ENCODE measurements around the gene MKNK1.

MKNK1 gene

DNA sequence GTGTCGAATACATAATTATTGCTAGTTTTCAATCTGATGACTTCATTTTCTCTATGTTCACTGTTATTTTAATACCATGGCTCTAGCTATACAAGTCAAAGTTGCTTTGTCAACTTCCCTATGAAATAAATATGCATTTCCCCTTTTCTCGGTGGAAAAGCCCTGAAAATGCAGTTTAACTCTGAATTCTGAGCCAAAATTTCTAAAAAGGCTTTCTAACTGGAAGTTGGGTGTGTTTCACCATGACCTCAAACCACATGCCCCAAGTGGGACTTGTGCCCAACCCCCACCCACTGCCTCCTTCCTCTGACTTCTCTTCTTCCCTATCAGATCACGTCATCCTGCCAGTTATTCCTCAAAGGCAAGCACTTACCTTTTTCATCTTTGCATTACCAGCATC is 8.9 kb downstream of the MKNK1 start:
- DNase-seq = no peak

DNA sequence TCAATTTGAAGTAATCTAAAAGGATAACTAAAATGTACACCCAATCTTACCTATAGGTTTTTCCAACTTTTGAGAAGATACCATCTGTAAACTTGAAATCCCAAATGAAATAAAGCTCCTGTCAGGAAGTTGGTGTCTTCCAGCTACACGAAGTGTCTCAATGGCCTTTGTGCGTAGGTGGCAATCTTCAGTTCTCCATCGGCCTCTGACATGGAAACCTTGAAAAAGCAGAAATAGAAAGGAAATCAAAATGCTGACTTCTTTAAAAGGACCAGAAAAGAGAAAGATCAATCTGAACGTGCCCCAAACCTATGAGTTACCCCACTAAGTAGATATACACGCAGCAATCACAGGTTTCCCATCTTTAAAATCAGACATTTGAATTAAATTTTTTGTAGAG is 10.0 kb downstream of the MKNK1 start:
- no peak for DNase-seq

DNA sequence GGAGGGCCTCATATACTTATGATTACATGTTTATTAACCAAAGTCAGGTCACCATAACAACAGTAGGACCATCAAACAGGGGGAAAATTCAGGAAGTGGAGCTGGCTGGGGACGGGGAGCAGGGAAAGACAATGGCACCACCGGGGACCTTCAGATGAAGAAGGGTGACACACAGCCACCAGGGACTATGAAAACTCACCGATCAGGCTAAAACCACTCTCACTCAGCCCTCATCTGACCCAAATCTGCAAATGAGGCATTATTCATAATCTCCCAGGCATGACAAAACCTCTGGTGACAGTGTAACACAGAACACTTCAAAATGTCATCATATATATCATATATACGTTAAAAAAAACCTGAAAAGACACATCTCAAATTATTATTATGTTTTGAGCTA is 11.2 kb downstream of the MKNK1 start:
- no peak for DNase-seq

DNA sequence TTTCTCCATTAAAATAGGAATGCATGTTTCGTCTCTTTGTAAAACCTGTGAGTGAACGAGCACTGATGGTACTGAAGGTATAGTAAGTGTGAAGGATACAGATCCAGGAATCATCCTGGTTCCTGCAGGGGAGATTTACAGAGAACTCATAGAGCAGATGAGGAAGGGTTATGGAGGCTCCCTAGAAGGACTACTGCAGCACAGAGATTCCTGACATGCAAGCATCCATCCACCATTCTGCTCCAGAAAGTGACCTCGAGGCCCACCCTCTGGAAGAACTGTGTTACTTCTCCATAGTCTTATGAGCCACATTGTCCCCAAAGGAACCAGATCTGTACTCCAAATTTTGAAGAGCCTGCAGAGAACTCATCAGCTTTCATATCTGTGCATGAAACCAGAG is 14.5 kb downstream of the MKNK1 start:
- DNase-seq = no peak

DNA sequence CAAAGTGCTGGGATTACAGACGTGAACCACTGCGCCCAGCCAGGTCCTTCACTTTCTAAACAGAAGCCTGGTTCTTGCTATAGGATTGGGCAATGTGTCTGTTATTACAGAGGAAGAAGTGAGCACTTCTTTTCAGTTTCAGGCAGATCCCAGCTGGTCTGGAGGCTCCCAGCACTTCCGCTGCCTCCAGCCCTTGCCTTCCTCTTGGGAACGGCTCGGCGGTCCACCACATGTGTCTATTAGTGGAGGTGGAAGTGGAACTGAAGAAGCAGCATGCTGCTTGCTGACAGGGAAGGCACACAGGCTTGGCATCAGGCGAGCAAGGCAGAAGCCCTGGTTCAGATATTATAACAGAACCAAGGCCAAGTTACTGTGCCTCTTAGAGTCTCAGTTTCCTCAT is 17.0 kb downstream of the MKNK1 start:
- DNase-seq = no peak

DNA sequence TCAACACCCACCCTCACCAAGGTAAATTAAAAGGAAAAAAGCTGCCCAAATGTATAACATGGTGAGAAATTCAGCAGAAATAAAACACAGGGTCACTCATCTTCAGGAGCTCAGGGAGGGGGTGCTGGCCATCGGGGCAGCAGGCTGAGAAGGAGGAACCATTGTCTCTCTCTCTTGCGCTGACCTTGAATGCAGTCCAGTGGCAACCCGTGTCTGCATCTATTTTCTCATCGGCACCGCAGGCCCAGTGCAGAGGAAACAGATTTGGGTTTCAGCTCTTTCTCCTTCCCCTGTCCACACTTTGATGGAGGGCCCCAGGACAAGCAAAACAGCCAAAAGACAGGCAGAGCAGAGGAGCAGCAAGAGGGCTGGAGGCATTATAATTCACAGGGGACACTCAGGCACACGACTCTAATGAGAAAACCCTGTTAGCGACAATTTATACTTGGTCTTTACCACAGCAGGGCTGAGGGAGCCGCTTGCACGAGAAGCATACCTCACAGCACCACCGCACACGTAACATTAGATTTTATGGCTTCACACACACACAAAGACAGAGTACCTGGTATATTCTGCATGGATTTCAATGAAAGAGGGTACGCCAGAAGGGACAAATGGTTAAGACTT is 18.6 kb downstream of the MKNK1 start:
- no peak for DNase-seq

DNA sequence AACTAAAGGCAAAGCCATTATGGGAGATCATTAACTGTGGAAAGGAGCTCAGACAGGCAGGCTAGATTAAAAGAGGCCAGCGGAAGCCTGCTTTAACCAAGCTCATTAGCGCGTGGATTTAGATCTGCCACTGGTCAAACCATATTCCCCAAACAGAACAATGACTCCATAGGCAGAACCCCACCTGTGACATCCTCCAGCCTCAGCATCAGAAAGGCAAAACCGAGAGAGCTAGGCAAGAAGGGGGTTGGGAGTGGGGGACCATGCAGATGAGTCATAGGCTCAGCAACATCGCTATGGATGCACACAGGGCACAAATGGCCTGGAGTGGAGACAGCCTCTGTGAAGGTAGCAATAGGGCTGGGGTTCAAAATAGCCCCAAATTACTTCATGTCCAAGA is 20.6 kb downstream of the MKNK1 start:
- no peak for DNase-seq

DNA sequence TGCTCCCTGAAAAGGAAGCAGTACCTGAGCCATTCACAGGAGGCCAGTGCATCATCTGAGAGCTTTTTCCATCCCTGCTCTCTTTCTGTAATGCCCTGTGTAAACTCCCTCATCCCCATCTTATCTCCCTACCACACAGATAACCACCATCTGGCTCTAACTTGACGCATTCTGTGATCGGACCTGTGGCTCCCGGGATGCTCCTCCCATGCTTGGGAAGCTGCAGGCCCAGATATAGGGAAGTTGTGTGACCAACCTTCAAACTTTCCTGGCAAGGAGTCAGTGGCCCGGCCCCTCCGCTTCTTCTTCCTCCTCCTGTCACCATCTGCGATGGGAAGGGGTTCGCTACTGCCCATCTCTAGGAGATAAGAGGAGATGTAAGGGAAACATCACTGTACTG is 21.1 kb downstream of the MKNK1 start:
- no peak for DNase-seq

DNA sequence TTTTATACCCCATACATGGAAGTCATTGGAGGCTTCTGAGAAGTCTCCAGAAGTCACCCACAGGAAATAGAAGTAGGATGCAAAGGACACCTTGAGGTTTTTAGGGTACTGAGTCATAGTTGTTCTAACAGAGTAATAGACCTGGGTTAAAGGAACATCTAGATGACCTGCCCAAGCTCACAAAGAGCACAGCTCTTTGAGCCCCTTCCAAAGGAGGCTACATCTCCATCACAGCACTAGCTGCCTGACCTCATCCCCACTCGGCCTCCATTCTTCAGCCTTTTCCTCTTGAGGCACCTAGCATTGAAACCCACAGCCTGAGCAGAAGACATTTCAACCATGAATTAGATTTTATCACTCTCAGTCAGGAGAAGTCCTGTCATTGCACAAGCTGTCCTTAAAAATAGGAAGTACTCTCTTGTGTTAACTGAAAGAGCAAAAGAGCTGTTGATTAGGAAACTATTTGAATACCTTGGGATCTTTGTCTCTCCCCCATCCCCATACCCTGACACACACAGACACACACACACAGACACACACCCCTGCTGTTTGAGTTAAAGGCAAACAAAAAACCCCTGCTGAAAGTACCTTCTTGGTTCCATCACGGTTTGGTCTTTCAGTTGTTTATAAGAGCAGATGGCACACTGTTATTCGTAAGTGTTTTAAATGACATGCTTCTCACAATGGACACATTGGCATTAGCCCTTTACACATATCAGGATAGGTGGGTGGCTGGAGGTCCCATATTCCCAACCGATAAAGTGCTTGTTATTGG is 22.2 kb downstream of the MKNK1 start:
- DNase-seq = no peak

DNA sequence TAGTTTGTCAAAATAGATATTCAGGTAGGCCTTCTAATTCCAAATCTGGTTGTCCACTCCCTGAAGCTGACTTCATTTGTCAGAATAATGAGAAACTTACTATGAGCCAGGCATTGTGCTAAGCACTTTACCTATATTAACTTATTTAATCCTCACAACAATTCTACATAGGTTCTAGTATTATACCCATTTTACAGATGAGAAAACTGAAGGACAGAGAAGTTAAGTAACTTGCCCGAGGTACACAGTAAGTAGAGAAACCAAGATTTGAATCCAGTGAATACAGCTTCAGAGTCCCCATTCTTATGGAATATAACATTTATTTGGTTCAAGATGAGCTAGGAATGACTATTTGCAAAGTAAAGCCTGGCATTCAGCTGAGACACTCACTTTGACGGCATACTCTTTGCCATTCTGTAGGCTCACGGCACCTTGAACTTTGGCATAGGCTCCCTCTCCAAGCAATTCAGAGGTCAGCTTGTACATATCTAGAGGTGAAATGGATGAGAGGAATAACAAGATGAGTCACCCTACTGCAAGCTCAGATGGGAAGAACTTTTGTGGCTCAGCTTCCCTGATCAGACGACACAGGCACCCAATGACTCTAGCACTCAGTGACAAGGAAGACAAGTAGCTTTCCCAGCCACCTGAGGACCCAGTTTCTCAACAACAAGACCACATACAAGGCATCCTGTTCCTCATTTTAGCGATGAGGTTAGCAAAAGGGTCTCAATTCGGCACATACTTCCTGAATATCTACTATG is 23.7 kb downstream of the MKNK1 start:
- DNase-seq = no peak

DNA sequence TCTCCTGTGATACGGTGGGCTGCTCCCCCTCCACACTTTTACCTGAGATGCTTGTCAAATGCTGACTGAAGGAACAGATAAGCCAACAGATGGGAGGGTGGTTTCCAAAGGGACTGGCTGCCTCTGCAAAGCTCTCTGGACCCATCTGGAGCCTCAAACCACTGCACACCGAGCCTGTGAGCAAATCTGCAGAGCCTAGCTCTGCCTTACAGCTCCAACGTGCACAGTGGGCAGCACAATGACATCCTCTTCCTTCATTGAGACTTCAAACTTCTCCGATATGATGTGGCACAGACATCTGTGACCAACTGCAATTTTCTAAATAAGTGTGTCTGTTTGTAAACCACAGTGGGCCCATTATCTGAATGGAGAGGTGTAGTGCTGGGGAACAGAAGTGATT is 26.4 kb downstream of the MKNK1 start:
- DNase-seq = no peak

DNA sequence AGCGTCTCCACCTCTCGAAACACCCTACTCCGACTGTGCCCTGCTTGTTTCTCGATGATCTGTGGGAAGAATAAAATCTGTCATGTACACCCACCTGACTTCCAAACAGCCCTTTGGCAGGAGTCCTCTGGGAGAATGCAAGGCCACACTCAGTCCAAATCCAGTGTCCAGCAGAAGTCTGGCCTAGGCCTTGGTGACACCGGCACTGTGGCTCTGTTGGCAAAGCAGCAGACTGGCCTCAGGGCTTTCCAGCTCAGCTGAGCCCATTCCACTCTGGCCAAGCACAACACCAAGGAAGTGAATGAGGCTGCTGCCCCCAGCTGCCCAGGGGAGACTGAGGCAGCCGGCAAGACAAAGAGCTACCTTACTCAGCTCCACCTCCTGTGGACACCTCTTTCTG is 27.5 kb downstream of the MKNK1 start:
- DNase-seq = no peak

DNA sequence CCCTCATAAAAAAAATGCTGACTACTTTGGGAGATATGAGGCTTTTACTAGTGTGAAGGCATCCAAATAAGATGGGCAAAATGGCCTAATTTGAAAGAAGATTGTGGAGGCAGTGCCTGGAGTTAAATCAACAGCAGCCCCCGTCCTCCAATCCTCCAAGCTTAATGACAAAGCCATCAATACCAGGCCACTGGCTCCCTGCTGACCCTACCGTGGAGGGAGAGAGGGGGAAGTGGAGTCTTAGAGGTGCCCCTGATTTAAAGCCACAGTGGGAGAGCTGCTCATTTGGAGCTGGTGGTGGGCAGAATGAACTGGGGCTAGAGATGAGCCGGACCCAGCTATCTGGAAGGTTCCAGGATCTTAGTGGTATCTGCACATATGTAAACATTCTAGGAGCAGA is 28.3 kb downstream of the MKNK1 start:
- no peak for DNase-seq

DNA sequence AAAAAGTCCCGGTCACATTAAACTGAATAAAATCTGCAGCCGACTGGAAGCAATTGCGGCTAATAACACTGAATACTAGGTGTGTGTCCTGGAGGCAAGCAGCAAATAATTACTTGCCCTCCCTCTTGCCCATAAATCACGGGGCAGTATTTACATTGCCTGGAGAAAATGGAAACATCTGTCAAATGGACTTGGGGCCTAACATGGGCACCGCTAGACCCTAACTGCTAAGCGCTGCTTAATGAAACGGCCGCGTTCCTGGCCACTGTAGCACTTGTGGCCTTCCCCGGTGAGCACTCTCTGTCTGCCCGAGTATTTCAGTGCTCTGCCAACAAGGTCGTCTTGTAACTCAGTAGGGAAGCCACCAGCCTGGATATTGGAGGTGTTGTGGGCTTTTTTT is 28.8 kb downstream of the MKNK1 start:
- no peak for DNase-seq

DNA sequence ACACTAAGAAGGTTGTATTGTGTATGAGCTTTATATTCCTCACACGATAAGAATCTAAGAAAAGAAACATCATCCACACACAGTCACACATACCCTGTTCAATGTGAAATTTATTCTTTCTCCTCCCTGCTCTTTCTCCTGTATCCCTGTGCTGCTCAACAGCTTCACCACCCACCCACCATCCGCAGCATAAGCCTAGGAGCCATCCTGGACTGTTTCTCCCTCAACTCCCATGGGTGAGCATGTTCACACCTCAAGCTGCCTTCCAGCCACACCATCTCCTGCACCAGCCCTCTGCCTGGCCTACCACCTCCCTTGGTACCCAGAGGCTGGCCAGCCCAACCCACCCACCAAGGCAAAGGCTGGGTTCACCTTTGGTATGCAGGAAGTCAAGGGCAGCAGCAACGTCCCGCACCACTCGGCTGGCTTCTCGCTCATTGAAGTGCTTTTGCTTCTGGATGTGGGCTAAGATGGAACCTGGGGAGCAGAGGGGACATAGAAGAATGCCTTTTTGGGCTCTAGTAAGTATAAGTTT is 32.3 kb downstream of the MKNK1 start:
- no peak for DNase-seq

DNA sequence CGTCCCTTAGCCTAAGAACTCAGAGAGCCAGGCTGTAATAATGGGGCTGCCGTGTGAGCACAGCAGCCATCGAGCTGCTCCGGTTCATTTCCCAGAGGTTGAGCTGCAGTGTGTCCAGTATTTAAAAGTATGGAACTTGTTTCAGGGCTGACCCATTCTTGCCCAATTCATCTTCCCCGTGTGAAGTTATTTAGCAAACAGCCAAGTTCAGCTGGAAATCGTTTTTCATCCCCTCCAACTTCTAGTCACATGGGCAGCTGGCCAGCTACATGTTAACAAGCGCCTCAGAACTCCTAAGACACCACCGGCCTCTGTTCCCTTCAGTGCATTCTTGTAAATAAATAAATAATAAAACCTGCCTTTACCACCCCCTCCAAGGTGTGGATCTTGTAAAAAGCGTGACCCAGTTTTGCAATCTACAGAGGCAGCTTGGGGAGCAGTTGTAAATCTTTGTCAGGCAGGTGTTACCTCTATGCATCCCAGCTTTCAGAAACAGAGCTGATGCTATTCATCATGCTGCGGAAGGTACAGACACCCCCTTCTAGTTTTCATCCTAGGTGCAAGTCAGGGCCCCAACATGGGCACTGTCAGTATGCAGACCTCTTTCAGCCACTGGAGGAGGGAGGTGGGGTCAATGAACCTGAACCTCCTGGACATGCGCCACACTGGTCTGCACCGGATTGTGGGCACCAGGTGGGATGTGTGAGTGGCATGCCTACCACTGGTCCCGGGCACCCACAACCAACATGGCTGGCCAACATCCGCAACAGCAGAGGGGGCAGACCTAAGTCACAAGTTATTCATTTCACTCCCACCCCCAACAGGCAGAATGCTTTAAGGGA is 34.0 kb downstream of the MKNK1 start:
- no peak for DNase-seq

DNA sequence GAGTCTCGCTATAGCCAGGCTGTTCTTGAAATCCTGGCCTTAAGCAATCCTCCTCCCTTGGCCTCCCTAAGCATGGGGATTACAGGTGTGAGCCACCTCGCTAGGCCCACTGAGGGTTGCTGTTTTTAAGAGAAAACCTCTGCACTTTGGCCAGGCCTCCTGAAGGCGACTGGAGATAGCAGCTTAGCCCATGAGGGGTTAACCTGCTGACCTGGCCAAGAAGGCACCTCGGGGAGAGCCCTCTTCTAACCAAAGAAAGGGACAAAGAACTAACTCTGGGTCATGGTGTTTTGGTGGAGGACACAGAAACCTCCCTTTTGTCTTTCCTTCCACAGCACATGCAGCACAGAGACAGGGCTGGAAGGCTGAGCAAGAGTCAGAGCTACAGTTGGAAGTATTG is 35.0 kb downstream of the MKNK1 start:
- DNase-seq = no peak

DNA sequence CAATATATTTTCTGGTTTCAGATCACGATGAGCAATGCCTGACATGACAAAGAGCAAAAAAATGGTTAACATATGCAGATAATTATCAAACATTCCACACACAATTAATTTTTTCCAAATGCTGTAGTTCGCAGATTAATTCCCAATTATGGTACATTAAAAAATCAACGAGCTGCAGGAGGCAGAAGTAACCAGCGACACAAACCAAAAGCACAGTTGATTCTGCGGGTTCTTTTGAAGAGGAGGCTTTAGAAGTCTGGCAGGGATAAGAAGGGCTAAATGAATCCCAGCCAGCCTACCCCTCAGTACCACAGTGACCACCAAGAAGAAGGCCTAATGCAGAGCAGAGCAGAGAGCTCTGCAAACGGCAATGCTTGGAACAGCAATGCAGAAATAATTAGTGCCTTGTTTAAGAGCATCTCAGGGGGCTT is 35.6 kb downstream of the MKNK1 start:
- DNase-seq = no peak

DNA sequence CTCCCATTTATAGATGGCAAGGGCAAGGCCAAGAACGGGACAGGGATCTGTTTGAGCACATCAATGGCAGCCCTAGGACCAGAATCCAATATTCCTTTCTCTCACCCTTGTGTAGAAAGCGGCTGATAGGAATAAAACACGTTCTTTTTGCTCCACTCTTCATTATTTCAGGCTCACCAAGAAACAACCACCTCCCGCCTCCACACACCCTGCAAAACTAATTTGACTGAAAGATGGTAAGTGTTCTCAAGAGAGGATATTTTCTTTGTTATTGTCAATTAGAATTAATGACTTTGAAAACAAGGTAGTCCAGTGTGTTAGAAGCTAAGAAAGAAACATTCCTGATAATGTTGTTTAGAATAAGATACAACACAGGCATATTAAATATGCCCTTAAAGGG is 40.7 kb downstream of the MKNK1 start:
- no peak for DNase-seq

DNA sequence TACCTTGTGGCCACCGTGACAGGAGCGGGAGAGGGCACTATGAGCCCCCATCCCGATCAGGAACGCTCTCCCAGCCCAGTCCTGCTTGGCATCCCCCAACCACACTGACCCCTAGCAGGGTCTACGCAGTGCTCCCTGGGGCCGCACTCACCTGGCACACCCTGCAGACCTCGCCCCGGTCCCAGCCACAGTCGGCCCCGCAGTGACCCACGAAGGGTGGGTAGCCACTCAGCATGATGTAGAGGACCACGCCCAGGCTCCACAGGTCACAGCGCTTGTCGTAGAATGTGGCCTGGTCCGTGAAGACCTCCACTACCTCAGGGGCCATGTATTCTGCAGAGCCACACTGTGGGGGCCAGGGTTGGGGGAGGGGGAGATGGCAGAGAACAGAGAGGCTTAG is 41.6 kb downstream of the MKNK1 start:
- no peak for DNase-seq

DNA sequence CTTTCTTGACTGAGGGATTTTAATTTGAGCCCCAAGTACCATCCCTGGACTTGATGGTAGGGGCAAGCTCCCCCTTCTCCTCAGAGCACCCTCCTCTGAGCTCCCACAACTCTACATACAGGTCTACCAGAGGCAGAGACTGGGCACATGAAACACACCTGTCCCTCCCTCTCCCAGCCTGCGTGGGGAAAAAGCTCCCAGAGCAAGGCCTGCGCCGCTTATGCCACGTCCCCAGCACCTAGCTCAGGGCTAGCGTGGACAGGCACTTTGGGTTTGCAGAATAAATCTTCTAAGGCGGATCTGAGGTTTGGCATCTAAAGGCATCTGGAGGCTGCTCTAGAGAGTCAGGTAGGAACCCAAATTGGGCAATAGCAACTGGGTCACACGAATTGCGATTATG is 45.1 kb downstream of the MKNK1 start:
- no peak for DNase-seq

DNA sequence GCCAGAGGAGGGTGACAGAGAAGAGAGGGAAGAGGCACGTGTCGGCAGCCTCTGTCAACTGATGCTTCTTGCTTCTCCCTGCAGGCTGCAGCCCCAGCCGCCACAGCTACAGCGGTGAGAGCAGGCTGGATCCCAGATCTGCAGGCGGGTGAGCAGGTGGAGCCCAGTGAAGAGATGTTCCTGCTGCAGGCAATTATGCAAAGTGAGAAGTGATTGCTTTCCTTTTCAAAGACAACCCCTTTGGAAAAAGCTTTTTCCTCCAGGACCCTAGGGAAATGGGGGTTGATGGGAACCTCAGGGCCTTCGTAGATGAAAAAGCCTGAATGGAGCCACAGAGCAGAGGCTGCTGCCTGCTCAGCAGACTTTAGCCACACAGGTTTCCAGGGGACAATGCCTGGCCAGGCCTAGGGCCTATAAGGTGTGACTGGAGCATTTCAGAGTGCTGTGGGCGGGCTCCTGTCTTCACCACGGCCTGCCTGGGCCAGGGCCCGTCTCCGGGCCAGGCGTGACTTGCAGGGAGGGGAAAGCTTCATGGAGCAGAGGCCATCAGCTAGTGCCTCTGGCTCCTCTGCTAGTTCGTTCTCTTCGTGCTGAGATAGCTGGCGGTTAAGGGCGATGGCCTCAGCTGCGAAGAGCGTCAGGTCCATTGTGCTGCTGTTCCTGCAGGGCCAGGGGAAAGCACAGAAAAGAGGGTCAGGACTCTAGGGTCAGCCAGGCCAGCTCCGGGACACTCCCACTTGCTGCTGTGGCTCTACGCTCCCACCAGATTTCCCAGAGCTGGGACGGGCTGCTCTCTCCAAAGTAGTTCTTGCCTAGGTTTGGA is 45.7 kb downstream of the MKNK1 start:
- no peak for DNase-seq

All from activated naive CD4-positive, alpha-beta T cell treated with Interleukin-2 at 50 U/mL for 16 hours (primary cell).